ENCODE measurements around the gene OSM.
"Not testable (repeated sequence)": the region's sequence is repeated elsewhere in the genome, so short reads cannot be mapped to it uniquely, and the experiment has no call there.

OSM gene

DNA sequence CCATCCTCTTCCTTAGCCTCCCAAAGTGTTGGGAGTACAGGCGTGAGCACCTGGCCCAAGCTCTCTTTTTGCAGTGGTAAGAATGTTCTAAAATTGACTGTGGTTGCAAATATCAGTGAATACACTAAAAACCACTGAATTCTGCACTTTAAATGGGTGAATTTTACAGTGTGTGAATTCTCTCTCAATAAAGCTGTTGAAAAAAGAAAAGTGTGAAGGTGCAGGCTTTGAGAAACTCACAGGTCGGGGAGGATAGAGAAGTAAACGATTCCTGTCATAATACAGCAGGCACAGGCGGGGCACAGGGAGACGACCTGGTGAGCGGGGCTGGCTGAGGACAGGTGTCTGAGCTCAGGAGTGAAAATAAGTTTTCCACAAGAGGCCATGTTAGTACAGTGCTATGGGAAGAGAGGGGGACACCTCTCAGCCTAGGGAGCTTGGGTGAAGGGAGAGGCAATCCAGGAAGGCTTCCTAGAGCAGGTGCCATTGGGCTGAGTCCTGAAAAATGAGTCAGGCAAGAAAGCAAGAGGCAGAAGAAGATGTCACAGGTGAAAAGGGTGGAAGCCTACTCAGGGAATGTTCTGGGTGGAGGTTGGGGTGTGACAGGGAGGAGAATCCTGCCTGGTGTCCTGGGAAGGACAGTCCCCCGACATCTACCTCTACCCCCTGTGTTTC lies 46.2 kb downstream of the OSM start:
- no peak overlapping the region for H3K27ac ChIP-seq (ENCODE audit: low read depth, low read length)
- H3K4me1 ChIP-seq (ENCODE audit: control insufficient read depth, insufficient read depth, low read length): no peaks in the 10 kb centered on the region
- H3K27me3 ChIP-seq (ENCODE audit: control insufficient read depth, insufficient read depth, low read length): no peaks in the 10 kb centered on the region
- H3K9me3 ChIP-seq (ENCODE audit: control insufficient read depth, insufficient read depth, low read length): no peaks in the 10 kb centered on the region
- no peak overlapping the region for H3K4me3 ChIP-seq (ENCODE audit: low read depth, low read length)
- H3K9ac ChIP-seq (ENCODE audit: low read depth, low read length): no peak overlapping the region
- H3K36me3 ChIP-seq (ENCODE audit: control insufficient read depth, insufficient read depth, low read length): no peaks in the 10 kb centered on the region

DNA sequence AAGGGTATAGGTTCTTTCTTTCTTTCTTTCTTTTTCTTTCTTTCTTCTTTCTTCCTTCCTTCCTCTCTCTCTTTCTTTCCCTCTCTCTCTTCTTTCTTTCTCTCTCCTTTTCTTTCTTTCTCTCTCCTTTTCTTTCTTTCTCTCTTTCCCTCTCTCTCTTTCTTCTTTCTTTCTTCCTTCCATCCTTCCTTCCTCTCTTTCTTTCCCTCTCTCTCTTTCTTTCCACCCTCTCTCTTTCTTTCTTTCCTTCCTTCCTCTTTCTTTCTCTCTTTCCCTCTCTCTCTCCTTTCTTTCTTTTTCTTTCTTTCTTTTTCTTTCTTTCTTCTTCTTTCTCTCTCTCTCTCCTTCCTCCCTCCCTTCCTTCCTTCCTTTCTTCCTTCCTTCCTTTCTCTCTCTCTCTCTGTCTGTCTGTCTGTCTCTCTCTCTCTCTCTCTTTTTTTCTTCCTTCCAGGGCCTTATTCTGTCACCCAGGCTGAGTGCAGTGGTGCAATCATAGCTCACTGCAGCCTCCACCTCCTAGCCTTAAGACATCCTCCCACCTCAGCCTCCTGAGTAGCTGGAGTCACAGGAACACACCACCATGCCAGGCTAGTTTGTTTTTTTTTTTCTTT lies 46.9 kb downstream of the OSM start:
- H3K4me1 ChIP-seq (ENCODE audit: control insufficient read depth, insufficient read depth, low read length): peaks cover 2% of the 10 kb centered on the region
- no peak overlapping the region for H3K4me3 ChIP-seq (ENCODE audit: low read depth, low read length)
- H3K36me3 ChIP-seq (ENCODE audit: control insufficient read depth, insufficient read depth, low read length): no peaks in the 10 kb centered on the region
- no peak overlapping the region for H3K9ac ChIP-seq (ENCODE audit: low read depth, low read length)
- H3K27ac ChIP-seq (ENCODE audit: low read depth, low read length): no peak overlapping the region
- H3K27me3 ChIP-seq (ENCODE audit: control insufficient read depth, insufficient read depth, low read length): no peaks in the 10 kb centered on the region
- no peaks in the 10 kb centered on the region for H3K9me3 ChIP-seq (ENCODE audit: control insufficient read depth, insufficient read depth, low read length)

DNA sequence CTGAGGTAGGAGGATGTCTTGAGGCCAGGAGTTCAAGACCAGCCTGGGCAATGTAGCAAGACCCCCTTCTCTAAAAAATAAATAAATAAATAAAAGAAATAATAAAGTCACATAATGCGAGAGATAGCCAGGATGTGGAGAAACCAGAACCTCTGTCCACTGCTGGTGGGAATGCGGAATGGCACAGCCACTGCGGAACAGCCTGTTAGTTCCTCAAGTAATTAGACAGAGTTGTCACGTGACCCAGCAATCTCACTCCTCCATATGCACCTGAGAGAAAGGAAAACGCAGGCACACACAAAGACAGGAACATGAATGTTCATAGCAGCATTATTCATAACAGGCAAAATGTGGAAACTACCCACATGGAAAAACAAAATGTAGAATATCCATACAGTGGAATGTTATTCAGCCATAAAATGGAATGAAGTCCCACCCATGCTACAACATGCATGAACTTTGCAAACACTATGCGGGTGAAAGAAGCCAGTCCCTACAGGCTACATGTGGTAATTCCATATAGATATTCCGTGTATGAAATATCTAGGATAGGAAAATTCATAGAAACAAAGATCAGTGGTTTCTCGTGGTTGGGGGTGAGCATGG lies 47.5 kb downstream of the OSM start:
- Histone ChIP-seq H3K27me3 (ENCODE audit: control insufficient read depth, insufficient read depth, low read length) (no peaks in the 10 kb centered on the region), H3K36me3 (ENCODE audit: control insufficient read depth, insufficient read depth, low read length) (no peaks in the 10 kb centered on the region), H3K4me1 (ENCODE audit: control insufficient read depth, insufficient read depth, low read length) (peaks cover 6% of the 10 kb centered on the region), H3K27ac (ENCODE audit: low read depth, low read length) (no peak overlapping the region), H3K9ac (ENCODE audit: low read depth, low read length) (no peak overlapping the region), H3K9me3 (ENCODE audit: control insufficient read depth, insufficient read depth, low read length) (no peaks in the 10 kb centered on the region), H3K4me3 (ENCODE audit: low read depth, low read length) (no peak overlapping the region)

DNA sequence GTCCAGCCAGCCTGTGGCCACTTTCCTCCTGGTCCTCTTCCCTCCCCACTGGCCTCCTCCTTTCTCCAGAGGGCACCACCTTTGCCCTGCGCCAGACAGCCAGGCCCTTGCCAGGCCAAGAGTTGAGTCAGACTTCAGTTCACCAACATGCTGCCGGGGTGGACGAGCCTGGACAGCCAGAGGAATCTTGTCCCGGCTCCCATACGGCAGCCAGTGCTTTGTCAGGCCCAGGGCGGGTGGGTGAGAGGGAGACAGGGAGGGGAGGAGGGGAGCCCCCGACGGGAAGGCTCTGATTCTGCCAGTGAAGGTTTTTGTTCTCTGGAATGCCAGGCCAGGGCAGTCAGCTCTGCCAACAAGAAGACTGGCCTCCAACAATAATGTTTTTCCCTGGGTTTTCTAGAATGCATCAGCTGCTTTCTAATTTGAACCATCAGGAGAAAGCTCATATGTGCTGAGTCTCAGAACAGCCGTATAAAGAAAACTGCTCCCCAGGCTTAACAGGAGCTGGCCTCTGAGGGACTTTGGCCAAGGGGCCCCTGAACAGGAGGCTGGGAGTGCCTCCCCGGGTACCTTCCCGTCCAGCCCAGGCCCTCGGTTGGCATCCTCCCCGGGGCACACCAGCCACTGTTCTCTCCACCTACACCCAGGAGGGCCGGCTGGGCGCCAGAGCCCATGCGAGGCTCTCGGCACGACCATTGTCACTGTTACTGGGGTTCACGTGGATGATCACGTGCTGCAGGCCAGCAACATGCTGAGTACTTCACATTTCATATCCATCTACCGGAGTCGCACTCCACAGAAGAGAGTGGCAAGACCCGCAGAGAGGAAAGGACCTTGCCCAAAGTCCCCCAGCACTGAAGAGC lies 48.7 kb downstream of the OSM start:
- H3K36me3 ChIP-seq (ENCODE audit: control insufficient read depth, insufficient read depth, low read length): no peaks in the 10 kb centered on the region
- peaks cover 6% of the 10 kb centered on the region for H3K4me1 ChIP-seq (ENCODE audit: control insufficient read depth, insufficient read depth, low read length)
- no peaks in the 10 kb centered on the region for H3K27me3 ChIP-seq (ENCODE audit: control insufficient read depth, insufficient read depth, low read length)
- H3K9me3 ChIP-seq (ENCODE audit: control insufficient read depth, insufficient read depth, low read length): no peaks in the 10 kb centered on the region
- no peak overlapping the region for H3K4me3 ChIP-seq (ENCODE audit: low read depth, low read length)
- H3K9ac ChIP-seq (ENCODE audit: low read depth, low read length): no peak overlapping the region
- no peak overlapping the region for H3K27ac ChIP-seq (ENCODE audit: low read depth, low read length)

DNA sequence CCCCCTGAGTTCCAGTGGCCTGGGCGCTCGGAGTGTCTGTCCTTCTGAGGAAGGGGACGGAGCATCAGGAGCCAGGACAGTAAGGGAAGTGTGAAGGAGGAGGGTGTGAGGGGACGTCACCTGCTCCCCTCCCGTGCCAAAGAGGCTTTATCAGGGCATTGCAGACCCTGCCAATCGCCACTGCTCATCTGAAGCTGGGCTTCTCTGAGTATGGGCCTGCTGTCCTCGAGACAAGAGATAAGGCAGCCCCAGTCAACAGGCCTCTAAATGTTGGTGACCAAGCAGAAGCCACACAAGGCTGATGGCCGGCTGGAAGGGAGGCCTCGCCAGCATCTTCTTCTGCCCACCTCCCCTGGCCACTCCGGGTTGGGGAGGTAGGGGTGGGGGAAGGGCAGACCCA lies 49.9 kb downstream of the OSM start:
- H3K9me3 ChIP-seq (ENCODE audit: control insufficient read depth, insufficient read depth, low read length): no peaks in the 10 kb centered on the region
- H3K27ac ChIP-seq (ENCODE audit: low read depth, low read length): no peak overlapping the region
- peaks cover 6% of the 10 kb centered on the region for H3K4me1 ChIP-seq (ENCODE audit: control insufficient read depth, insufficient read depth, low read length)
- no peaks in the 10 kb centered on the region for H3K36me3 ChIP-seq (ENCODE audit: control insufficient read depth, insufficient read depth, low read length)
- no peak overlapping the region for H3K4me3 ChIP-seq (ENCODE audit: low read depth, low read length)
- no peaks in the 10 kb centered on the region for H3K27me3 ChIP-seq (ENCODE audit: control insufficient read depth, insufficient read depth, low read length)
- H3K9ac ChIP-seq (ENCODE audit: low read depth, low read length): no peak overlapping the region

DNA sequence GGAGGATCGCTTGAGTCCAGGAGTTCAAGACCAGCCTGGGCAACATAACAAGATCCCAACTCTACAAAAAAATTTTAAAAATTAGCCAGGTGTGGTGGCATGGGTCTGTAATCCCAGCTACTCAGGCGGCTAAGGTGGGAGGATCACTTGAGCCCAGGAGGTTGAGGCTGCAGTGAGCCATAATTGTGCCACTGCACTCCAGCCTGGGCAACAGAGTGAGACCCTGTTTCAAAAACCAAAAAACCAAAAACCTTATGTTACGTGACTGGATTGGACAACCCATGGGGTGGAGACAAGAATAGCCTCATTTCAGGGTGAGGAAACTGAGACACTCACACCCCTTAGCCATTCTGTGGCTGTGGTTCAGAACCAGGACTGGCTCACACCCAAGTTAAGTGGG lies 50.4 kb downstream of the OSM start:
- H3K27ac ChIP-seq (ENCODE audit: low read depth, low read length); H3K4me3 ChIP-seq (ENCODE audit: low read depth, low read length); H3K9ac ChIP-seq (ENCODE audit: low read depth, low read length); H3K9me3 ChIP-seq (ENCODE audit: control insufficient read depth, insufficient read depth, low read length); H3K36me3 ChIP-seq (ENCODE audit: control insufficient read depth, insufficient read depth, low read length); H3K4me1 ChIP-seq (ENCODE audit: control insufficient read depth, insufficient read depth, low read length); H3K27me3 ChIP-seq (ENCODE audit: control insufficient read depth, insufficient read depth, low read length): not testable (repeated sequence)

DNA sequence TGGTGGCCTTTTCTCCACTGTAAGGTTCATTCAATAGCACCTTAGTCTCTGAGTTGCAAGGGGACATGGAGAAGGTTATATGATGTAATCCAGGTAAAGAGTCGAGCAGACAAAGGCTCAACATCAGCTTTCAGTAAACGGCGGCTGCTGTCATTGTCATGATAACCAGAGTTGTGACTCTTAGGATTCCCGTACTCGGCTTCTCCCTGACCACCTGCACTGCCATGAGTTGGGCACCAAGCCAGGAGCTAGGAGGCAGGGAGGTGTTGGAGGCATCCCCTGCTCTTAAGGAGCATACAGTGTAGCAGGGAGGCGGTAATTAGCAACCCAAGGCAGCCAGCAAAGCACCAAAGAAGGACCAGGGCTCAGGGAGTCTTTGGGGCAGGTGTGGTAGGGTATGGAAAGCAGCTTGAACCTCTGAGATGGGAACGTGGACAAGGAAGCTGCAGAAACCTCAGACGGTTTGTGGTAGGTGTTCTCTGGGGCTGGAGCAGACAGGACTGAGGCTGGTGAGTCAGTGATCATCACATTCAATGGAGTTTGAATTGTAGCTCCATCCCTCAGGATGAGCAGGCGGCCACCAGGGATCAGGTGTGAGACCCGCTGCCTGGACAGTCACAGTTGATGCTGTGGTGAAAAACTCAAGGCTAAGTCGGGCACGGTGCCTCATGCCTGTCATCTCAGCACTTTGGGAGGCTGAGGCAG lies 51.8 kb downstream of the OSM start:
- no peaks in the 10 kb centered on the region for H3K27me3 ChIP-seq (ENCODE audit: control insufficient read depth, insufficient read depth, low read length)
- H3K27ac ChIP-seq (ENCODE audit: low read depth, low read length): no peak overlapping the region
- no peaks in the 10 kb centered on the region for H3K9me3 ChIP-seq (ENCODE audit: control insufficient read depth, insufficient read depth, low read length)
- peaks cover 10% of the 10 kb centered on the region for H3K4me1 ChIP-seq (ENCODE audit: control insufficient read depth, insufficient read depth, low read length)
- H3K9ac ChIP-seq (ENCODE audit: low read depth, low read length): peak overlapping the region; percentile 20; the same call in 1 of the 2 replicates
- no peaks in the 10 kb centered on the region for H3K36me3 ChIP-seq (ENCODE audit: control insufficient read depth, insufficient read depth, low read length)
- H3K4me3 ChIP-seq (ENCODE audit: low read depth, low read length): no peak overlapping the region

DNA sequence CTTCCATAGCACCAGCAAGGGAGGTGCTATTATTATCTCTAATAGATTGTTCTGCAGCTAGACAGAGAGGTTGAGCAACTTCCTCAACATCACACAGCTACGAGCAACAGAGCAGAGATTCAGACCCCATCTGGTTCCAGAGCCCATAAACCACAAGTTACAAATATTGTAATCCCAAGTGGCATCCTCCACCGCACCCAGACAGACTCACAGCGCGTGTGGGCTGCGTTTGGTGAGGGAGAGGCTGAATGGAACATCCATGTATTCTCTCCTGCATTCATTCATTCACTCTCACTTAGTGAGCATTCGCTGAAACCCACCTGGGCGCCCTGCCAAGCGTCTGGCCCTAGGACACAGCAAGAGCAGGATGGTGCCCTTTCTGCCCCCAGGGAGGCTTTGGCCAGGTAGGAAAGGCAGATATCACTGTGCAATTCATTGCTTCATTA lies 53.6 kb downstream of the OSM start:
- Histone ChIP-seq H3K9me3 (ENCODE audit: control insufficient read depth, insufficient read depth, low read length) (no peaks in the 10 kb centered on the region), H3K36me3 (ENCODE audit: control insufficient read depth, insufficient read depth, low read length) (no peaks in the 10 kb centered on the region), H3K9ac (ENCODE audit: low read depth, low read length) (no peak overlapping the region), H3K27me3 (ENCODE audit: control insufficient read depth, insufficient read depth, low read length) (no peaks in the 10 kb centered on the region), H3K27ac (ENCODE audit: low read depth, low read length) (no peak overlapping the region), H3K4me3 (ENCODE audit: low read depth, low read length) (no peak overlapping the region), H3K4me1 (ENCODE audit: control insufficient read depth, insufficient read depth, low read length) (peaks cover 10% of the 10 kb centered on the region)

Data from HUES48 (cell line).